H9 (cell line): ENCODE results near the gene RNF208. TPM values are rescaled to one million over a fixed set of nuclear protein-coding genes. Genes with fewer than 3 reads are reported as not detected.

Experiments used
- DNase-seq: peaks from one replicate; pipeline ENCODE4 v3.0.0-alpha.2; 2017
- H2AFZ ChIP-seq: one replicate; pipeline ENCODE4 v1.6.1; 2013; ENCODE audit warnings: mild to moderate bottlenecking, low read length, control low read depth, moderate library complexity
- H2AK5ac ChIP-seq: 2 replicates; pipeline ENCODE4 v1.6.1; 2013; ENCODE audit warnings: low read length, control low read depth, mixed read lengths; ENCODE audit not compliant: insufficient read length
- H2BK120ac ChIP-seq: one replicate; pipeline ENCODE4 v1.6.1; 2013; ENCODE audit warnings: low read depth, mild to moderate bottlenecking, low read length, control low read depth, inconsistent platforms; ENCODE audit not compliant: poor library complexity, severe bottlenecking
- H2BK12ac ChIP-seq: 2 replicates; pipeline ENCODE4 v1.6.1; 2013; ENCODE audit warnings: low read length, control low read depth, mixed read lengths, low read depth; ENCODE audit not compliant: insufficient read length
- H2BK15ac ChIP-seq: 2 replicates; pipeline ENCODE4 v1.6.1; 2013; ENCODE audit warnings: low read depth, low read length, control low read depth
- H2BK20ac ChIP-seq: one replicate; pipeline ENCODE4 v1.6.1; 2013; ENCODE audit warnings: low read depth, mild to moderate bottlenecking, low read length, control low read depth, inconsistent platforms; ENCODE audit not compliant: poor library complexity, severe bottlenecking
- H2BK5ac ChIP-seq: 2 replicates; pipeline ENCODE4 v1.6.1; 2013; ENCODE audit warnings: low read length, control low read depth, mixed read lengths; ENCODE audit not compliant: insufficient read length
- H3K14ac ChIP-seq: 2 replicates; pipeline ENCODE4 v1.6.1; 2013; ENCODE audit warnings: low read length, control low read depth; ENCODE audit not compliant: insufficient read depth
- H3K18ac ChIP-seq: 2 replicates; pipeline ENCODE4 v1.6.1; 2013; ENCODE audit warnings: low read depth, mild to moderate bottlenecking, mixed read lengths, low read length, control low read depth; ENCODE audit not compliant: insufficient read length
- H3K23ac ChIP-seq: 2 replicates; pipeline ENCODE4 v1.6.1; 2013; ENCODE audit warnings: low read length, control low read depth, mixed read lengths, low read depth; ENCODE audit not compliant: insufficient read length
- H3K23me2 ChIP-seq: 2 replicates; pipeline ENCODE4 v1.6.1; 2013; ENCODE audit warnings: low read depth, mild to moderate bottlenecking, mixed read lengths, low read length, control low read depth; ENCODE audit not compliant: insufficient read length, poor library complexity, severe bottlenecking
- H3K27ac ChIP-seq: 2 replicates; pipeline ENCODE4 v1.5.1; 2013; ENCODE audit warnings: low read length, control low read depth, mixed read lengths, low read depth; ENCODE audit not compliant: insufficient read length
- H3K27me3 ChIP-seq: 2 replicates; pipeline ENCODE4 v1.6.1; 2013; ENCODE audit warnings: low read length, control low read depth, inconsistent platforms; ENCODE audit not compliant: insufficient read depth
- H3K4ac ChIP-seq: 2 replicates; pipeline ENCODE4 v1.6.1; 2013; ENCODE audit warnings: low read depth, mild to moderate bottlenecking, control low read depth, inconsistent platforms, low read length, moderate library complexity
- H3K4me1 ChIP-seq: 2 replicates; pipeline ENCODE4 v1.6.1; 2013; ENCODE audit warnings: low read length, control low read depth, inconsistent platforms; ENCODE audit not compliant: insufficient read depth
- H3K4me2 ChIP-seq: 2 replicates; pipeline ENCODE4 v1.6.1; 2013; ENCODE audit warnings: low read length, control low read depth, mixed read lengths; ENCODE audit not compliant: insufficient read length, insufficient read depth
- H3K56ac ChIP-seq: 2 replicates; pipeline ENCODE4 v1.6.1; 2013; ENCODE audit warnings: low read depth, mild to moderate bottlenecking, mixed read lengths, low read length, control low read depth; ENCODE audit not compliant: insufficient read length
- H3K79me1 ChIP-seq: 2 replicates; pipeline ENCODE4 v1.6.1; 2013; ENCODE audit warnings: low read depth, mild to moderate bottlenecking, moderate library complexity, low read length, control low read depth, inconsistent platforms; ENCODE audit not compliant: insufficient read depth, poor library complexity, severe bottlenecking
- H3K79me2 ChIP-seq: 2 replicates; pipeline ENCODE4 v1.6.1; 2013; ENCODE audit warnings: low read length, control low read depth, inconsistent platforms; ENCODE audit not compliant: insufficient read depth
- H3K9ac ChIP-seq: 2 replicates; pipeline ENCODE4 v1.6.1; 2013; ENCODE audit warnings: low read length, control low read depth, mixed read lengths; ENCODE audit not compliant: insufficient read length; ENCODE audit errors: extremely low read depth
- H3K9me3 ChIP-seq: one replicate; pipeline ENCODE4 v1.6.1; 2013; ENCODE audit warnings: low read depth, low read length, inconsistent platforms; ENCODE audit not compliant: control insufficient read depth
- H3T11ph ChIP-seq: one replicate; pipeline ENCODE4 v1.6.1; 2013; ENCODE audit warnings: mild to moderate bottlenecking, low read length, control low read depth, inconsistent platforms
- H4K20me1 ChIP-seq: one replicate; pipeline ENCODE4 v1.6.1; 2013; ENCODE audit not compliant: control insufficient read depth, insufficient read length, insufficient read depth
- H4K5ac ChIP-seq: 2 replicates; pipeline ENCODE4 v1.6.1; 2013; ENCODE audit warnings: low read depth, mild to moderate bottlenecking, mixed read lengths, low read length, control low read depth; ENCODE audit not compliant: insufficient read length
- H4K8ac ChIP-seq: replicated peaks from 2 replicates; pipeline ENCODE4 v1.6.1; 2013; ENCODE audit warnings: low read length, control low read depth, mixed read lengths, low read depth; ENCODE audit not compliant: insufficient read length
- H4K91ac ChIP-seq: 2 replicates; pipeline ENCODE4 v1.6.1; 2013; ENCODE audit warnings: low read depth, mild to moderate bottlenecking, moderate library complexity, mixed read lengths, low read length, control low read depth; ENCODE audit not compliant: insufficient read length
- H3K27ac Mint-ChIP-seq, 3 experiments: 2 replicates in 2 of 3; 3 replicates in 1 of 3; pipeline ENCODE4 v1.8.0; 2020 to 2021; ENCODE audit warnings: mixed read lengths in 3 of 3, mild to moderate bottlenecking in 1 of 3, moderate library complexity in 1 of 3
- H3K27me3 Mint-ChIP-seq: 2 replicates; pipeline ENCODE4 v1.8.0; 2021; ENCODE audit warnings: low read depth, mild to moderate bottlenecking, moderate library complexity, mixed read lengths
- H3K36me3 Mint-ChIP-seq, 3 experiments: 2 replicates in 2 of 3; 3 replicates in 1 of 3; pipeline ENCODE4 v1.8.0; 2020 to 2021; ENCODE audit warnings: low read depth in 3 of 3, mixed read lengths in 3 of 3; ENCODE audit not compliant: insufficient read depth in 1 of 3
- H3K4me1 Mint-ChIP-seq, 2 experiments: 2 replicates each; pipeline ENCODE4 v1.8.0; 2020; ENCODE audit warnings: mixed read lengths in 2 of 2
- H3K4me3 Mint-ChIP-seq, 2 experiments: 2 replicates in 1 of 2; 3 replicates in 1 of 2; pipeline ENCODE4 v1.8.0; 2020 to 2021; ENCODE audit warnings: mild to moderate bottlenecking in 2 of 2, mixed read lengths in 2 of 2, moderate library complexity in 1 of 2
- H3K9me3 Mint-ChIP-seq, 2 experiments: 2 replicates in 1 of 2; 3 replicates in 1 of 2; pipeline ENCODE4 v1.8.0; 2020; ENCODE audit warnings: mild to moderate bottlenecking in 2 of 2, mixed read lengths in 2 of 2, moderate library complexity in 1 of 2
- CTCF ChIP-seq: fragments of 200-600 bp; sonication (generic); conservative IDR thresholded peaks from 3 replicates; pipeline ENCODE4 v1.8.0; 2021; ENCODE audit warnings: antibody characterized with exemption, mild to moderate bottlenecking
- WGBS: extraction: QIAGEN DNeasy Blood & Tissue Kit; methylation state at CpG from one replicate; pipeline ENCODE4 v1.1.7; 2013; ENCODE audit warnings: missing lambda C conversion rate, low lambda C conversion rate, mixed read lengths; ENCODE audit not compliant: insufficient read length; ENCODE audit errors: extremely low coverage; 5-methylcytosine and 5-hydroxymethylcytosine counted together
- total RNA-seq: library from RNA; stranded (reverse); gene quantifications from 2 replicates; pipeline ENCODE4 v1.2.1, GENCODE V29; 2021

Gene RNF208
- total RNA-seq, 1 experiment from 2014 or later, result 7.7 TPM

GRCh38 chr9:137252555-137253506 lies 30.8 kb upstream of the RNF208 start:
- Histone ChIP-seq H4K91ac (no peak overlapping the region), H3K9me3 (no peaks in the 10 kb centered on the region), H3K4ac (no peak overlapping the region), H2BK120ac (no peak overlapping the region), H3K56ac (no peak overlapping the region), H3K14ac (no peak overlapping the region), H2AFZ (no peak overlapping the region), H4K5ac (no peak overlapping the region), H3K23me2 (peaks cover 14% of the 10 kb centered on the region), H4K8ac (no peak overlapping the region), H3K27ac (no peak overlapping the region), H3K9ac (no peak overlapping the region), H3T11ph (no peak overlapping the region), H3K79me2 (peaks cover 6% of the 10 kb centered on the region; the same call in 1 of the 2 replicates), H2BK12ac (no peak overlapping the region), H3K79me1 (peaks cover 5% of the 10 kb centered on the region), H3K23ac (no peak overlapping the region), H3K27me3 (no peaks in the 10 kb centered on the region), H2BK15ac (no peak overlapping the region), H3K4me2 (no peak overlapping the region), H3K4me1 (no peaks in the 10 kb centered on the region), H2BK5ac (no peak overlapping the region), H3K18ac (no peak overlapping the region), H2BK20ac (no peak overlapping the region), H4K20me1 (no peaks in the 10 kb centered on the region), H2AK5ac (no peak overlapping the region)
- no peak for TF ChIP-seq CTCF
- H3K27ac Mint-ChIP-seq, result no peak overlapping the region; a peak in 1 of 7 replicates
- no peaks in the 10 kb centered on the region; a peak in 1 of 5 replicates for H3K9me3 Mint-ChIP-seq
- H3K4me3 Mint-ChIP-seq, result peak overlapping the region in 1 of 2 experiments; percentile 29; a peak in 1 of 5 replicates
- peaks cover 8 to 19% of the 10 kb centered on the region in 2 experiments for H3K4me1 Mint-ChIP-seq
- WGBS, result no CpG with 5 or more reads among the region's 35 CpGs
- peaks cover 20% of the 10 kb centered on the region for H3K27me3 Mint-ChIP-seq
- peak; percentile 69 for DNase-seq
- H3K36me3 Mint-ChIP-seq, result peaks cover 7 to 12% (median 8%) of the 10 kb centered on the region in 3 experiments; a peak in 6 of 7 replicates
